ENCODE data around the gene NSD2.

The NSD2 gene

DNA sequence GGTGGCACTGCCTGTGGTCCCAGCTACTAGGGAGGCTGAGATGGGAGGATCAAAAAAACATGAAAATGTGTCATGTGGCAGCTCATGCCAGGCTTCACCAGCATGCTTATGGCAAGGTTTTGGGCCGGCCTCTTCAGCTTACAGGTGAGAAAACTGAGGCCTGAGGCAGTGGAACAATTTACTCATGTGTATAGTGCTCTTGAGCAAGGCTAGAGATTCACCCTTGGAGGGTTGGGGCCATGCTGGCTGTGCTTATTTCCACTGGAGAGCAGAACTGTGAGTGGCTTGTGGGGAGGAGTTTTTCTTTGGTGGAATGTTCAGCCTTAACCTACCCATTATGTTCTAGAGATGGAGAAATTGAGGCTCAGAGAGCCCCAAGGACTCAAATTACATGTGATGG lies 31.8 kb downstream of the NSD2 start:
- no peak for TF ChIP-seq CTCF (conservative IDR thresholded peaks at IDR 0.05)
- H3K27ac ChIP-seq, result peak overlapping the region; percentile 87; the same call in 1 of the 2 replicates

DNA sequence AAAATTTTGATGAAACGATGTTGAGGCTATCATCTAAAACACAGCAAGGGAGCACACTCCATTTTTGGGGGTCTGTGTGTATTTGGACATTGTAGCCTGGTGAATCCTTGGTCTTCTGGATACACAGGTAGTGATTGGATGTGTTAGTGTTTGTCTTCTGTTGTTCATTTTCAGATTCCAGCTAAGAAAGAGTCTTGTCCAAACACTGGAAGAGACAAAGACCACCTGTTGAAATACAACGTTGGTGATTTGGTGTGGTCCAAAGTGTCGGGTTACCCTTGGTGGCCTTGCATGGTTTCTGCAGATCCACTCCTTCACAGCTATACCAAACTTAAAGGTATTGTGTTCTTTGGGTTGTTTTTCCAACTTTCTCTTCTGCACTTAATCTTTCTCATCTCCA lies 32.8 kb downstream of the NSD2 start:
- no peak overlapping the region for H3K27ac ChIP-seq
- no peak for TF ChIP-seq CTCF (conservative IDR thresholded peaks at IDR 0.05)

GRCh38 chr4:1907848-1908525 lies 36.8 kb downstream of the NSD2 start:
- no peak for TF ChIP-seq CTCF (conservative IDR thresholded peaks at IDR 0.05)
- H3K27ac ChIP-seq, result peak overlapping the region; percentile 16

DNA sequence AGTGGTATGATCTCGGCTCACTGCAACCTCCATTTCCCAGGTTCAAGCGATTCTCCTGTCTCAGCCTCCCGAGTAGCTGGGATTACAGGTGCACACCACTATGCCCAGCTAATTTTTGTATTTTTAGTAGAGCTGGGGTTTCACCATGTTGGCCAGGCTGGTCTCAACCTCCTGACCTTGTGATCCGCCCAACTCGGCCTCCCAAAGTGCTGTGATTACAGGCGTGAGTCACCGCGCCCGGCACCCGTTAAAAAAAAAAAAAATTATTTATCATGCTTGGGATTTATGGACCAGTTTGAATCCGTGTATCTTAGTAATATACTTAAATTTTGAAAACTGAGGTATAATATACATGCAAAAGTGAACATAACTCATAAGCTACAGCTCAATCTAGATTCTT lies 38.5 kb downstream of the NSD2 start:
- H3K27ac ChIP-seq, result peak overlapping the region; percentile 30; the same call in 1 of the 2 replicates

DNA sequence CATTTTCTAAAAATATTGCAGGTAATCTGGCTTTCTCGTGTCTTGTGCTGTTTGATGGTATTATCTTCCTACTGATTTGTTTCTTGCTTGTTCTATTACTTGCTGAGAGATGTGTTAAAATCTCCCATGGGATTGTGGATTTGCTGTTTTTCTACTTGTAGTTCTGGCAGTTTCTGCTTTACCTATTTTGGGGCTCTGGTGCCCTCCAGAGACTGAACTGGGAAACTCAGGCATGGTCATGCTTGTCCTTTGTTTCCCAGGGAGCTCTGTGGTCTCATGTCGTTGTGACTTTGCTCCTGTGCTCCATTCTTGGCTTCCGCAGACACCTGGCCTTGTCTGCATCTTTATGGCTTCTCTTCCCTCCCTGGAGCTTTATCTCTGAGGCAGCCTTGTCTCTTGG lies 39.5 kb downstream of the NSD2 start:
- peak; percentile 76 for TF ChIP-seq CTCF (conservative IDR thresholded peaks at IDR 0.05)
- peak overlapping the region; percentile 30 for H3K27ac ChIP-seq

DNA sequence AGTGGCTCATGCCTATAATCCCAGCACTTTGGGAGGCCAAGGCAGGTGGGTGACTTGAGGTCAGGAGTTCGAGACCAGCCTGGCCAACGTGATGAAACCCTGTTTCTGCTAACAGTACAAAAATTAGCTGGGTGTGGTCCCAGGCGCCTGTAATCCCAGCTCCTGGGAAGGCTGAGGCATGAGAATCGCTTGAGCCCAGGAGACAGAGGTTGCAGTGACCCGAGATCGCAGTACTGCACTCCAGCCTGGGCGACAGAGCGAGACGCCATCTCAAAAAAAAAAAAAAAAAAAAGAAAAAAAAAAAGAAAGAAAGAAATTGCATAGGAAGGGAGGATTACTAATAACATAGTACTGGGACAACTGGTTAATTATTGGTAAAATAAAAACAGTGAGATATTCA lies 40.1 kb downstream of the NSD2 start:
- H3K27ac ChIP-seq, result peak overlapping the region; percentile 30; the same call in 1 of the 2 replicates

DNA sequence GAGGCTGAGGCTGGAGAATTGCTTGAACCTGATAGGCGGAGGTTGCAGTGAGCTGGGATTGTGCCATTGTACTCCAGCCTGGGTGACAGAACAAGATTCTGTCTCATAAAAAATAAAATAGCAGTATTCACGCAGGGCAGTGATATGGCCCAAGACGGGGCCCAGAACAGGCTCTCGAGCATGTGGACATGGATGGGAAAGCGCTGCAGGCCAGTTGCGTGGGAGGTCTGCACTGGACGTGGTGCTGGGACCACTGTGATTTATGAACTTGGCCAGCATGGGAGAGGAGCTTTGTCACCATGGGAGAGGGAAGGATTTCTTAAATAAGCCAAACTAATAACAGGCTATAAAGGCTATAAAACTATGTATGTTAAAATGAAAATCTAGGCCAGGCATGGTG lies 51.6 kb downstream of the NSD2 start:
- TF ChIP-seq CTCF (conservative IDR thresholded peaks at IDR 0.05), result no peak
- H3K27ac ChIP-seq, result no peak overlapping the region

DNA sequence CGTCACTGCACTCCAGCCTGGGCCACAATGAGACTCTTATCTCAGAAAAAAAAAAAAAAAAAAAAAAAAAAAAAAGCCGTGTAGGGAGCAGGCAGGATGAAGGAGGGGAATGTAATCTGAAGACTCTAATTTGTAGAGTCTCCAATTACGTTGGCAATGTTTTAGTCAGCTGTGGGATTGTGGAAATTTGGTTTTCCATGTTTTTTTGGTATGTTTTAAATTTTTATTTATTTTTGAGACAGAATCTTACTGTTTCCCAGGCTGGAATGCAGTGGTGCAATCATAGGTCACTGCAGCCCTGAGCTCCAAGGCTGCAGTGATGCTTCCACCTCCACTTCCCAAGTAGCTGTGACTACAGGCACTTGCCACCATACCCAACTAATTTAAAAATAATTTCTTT lies 56.5 kb downstream of the NSD2 start:
- no peak overlapping the region for H3K27ac ChIP-seq
- no peak for TF ChIP-seq CTCF (conservative IDR thresholded peaks at IDR 0.05)

All from VCaP (cell line).